ENCODE data around the gene BRD1.

DNA sequence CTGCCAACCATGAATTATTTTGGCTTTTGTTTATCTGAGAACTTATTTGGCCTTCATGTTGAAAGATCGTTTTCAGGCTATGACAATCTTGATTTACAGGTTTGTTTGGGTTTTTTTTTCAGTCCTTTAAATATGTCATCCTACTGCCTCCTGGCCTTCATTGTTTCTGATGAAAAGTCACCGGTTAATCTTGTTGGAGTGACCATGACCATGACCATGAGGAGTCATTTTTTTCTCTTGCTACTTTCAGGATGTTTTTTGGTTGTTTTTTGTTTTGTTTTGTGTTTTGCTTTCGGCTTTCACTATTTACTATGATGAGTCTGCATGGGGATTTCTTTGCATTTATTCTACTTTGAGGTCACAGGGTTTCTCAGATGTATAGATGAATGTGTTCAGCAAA, 81.6 kb downstream of the BRD1 start:
- TF ChIP-seq, protein P1, sequence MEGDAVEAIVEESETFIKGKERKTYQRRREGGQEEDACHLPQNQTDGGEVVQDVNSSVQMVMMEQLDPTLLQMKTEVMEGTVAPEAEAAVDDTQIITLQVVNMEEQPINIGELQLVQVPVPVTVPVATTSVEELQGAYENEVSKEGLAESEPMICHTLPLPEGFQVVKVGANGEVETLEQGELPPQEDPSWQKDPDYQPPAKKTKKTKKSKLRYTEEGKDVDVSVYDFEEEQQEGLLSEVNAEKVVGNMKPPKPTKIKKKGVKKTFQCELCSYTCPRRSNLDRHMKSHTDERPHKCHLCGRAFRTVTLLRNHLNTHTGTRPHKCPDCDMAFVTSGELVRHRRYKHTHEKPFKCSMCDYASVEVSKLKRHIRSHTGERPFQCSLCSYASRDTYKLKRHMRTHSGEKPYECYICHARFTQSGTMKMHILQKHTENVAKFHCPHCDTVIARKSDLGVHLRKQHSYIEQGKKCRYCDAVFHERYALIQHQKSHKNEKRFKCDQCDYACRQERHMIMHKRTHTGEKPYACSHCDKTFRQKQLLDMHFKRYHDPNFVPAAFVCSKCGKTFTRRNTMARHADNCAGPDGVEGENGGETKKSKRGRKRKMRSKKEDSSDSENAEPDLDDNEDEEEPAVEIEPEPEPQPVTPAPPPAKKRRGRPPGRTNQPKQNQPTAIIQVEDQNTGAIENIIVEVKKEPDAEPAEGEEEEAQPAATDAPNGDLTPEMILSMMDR (IDR thresholded peaks at IDR 0.05; ENCODE audit: insufficient read depth, low read length), result no peak
- TF ChIP-seq POLR2AphosphoS5 (IDR thresholded peaks at IDR 0.05; ENCODE audit: low read depth), result no peak
- TF ChIP-seq, protein P2, sequence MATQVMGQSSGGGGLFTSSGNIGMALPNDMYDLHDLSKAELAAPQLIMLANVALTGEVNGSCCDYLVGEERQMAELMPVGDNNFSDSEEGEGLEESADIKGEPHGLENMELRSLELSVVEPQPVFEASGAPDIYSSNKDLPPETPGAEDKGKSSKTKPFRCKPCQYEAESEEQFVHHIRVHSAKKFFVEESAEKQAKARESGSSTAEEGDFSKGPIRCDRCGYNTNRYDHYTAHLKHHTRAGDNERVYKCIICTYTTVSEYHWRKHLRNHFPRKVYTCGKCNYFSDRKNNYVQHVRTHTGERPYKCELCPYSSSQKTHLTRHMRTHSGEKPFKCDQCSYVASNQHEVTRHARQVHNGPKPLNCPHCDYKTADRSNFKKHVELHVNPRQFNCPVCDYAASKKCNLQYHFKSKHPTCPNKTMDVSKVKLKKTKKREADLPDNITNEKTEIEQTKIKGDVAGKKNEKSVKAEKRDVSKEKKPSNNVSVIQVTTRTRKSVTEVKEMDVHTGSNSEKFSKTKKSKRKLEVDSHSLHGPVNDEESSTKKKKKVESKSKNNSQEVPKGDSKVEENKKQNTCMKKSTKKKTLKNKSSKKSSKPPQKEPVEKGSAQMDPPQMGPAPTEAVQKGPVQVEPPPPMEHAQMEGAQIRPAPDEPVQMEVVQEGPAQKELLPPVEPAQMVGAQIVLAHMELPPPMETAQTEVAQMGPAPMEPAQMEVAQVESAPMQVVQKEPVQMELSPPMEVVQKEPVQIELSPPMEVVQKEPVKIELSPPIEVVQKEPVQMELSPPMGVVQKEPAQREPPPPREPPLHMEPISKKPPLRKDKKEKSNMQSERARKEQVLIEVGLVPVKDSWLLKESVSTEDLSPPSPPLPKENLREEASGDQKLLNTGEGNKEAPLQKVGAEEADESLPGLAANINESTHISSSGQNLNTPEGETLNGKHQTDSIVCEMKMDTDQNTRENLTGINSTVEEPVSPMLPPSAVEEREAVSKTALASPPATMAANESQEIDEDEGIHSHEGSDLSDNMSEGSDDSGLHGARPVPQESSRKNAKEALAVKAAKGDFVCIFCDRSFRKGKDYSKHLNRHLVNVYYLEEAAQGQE (IDR thresholded peaks at IDR 0.05; ENCODE audit: insufficient replicate concordance, low read depth), result no peak
